Heart right ventricle (tissue), 16 donors: Measurements from ENCODE around the gene KANSL1. TPM values are rescaled to one million over a fixed set of nuclear protein-coding genes. Genes with fewer than 3 reads are reported as not detected.

Experiments
- ATAC-seq, 8 donors: fragments of 200-7000 bp; cut with Tn5 transposase; one replicate each; pipeline ENCODE4 v1.9.1; 2020; ENCODE audit warnings: mild to moderate bottlenecking in 8 of 8, moderate library complexity in 8 of 8, moderate number of reproducible peaks in 1 of 8
- DNase-seq, 2 donors: peaks; one replicate each; pipeline ENCODE4 v3.0.0-alpha.2; 2020
- H3K27ac ChIP-seq, 10 donors: fragments of 200-600 bp; sonication (generic) in 2 of 10; one replicate each; pipeline versions ENCODE4 v1.5.0 to v1.8.0; 2020 to 2022; ENCODE audit warnings: mild to moderate bottlenecking in 3 of 10
- H3K27me3 ChIP-seq, 7 donors: fragments of 200-600 bp; one replicate each; pipeline ENCODE4 v1.8.0; 2021 to 2022; ENCODE audit warnings: mild to moderate bottlenecking in 2 of 7
- H3K36me3 ChIP-seq, 9 donors: fragments of 200-600 bp; sonication (generic) in 1 of 9; one replicate each; pipeline versions ENCODE4 v1.5.0 to v1.8.0; 2020 to 2022; ENCODE audit warnings: mild to moderate bottlenecking in 2 of 9
- H3K4me1 ChIP-seq, 9 donors: fragments of 200-600 bp; sonication (generic) in 1 of 9; one replicate each; pipeline versions ENCODE4 v1.5.0 to v1.8.0; 2020 to 2022; ENCODE audit warnings: mild to moderate bottlenecking in 4 of 9
- H3K4me3 ChIP-seq, 10 donors: fragments of 200-600 bp; sonication (generic) in 2 of 10; one replicate each; pipeline versions ENCODE4 v1.5.0 to v1.8.0; 2020 to 2022; ENCODE audit warnings: mild to moderate bottlenecking in 7 of 10, moderate library complexity in 2 of 10
- H3K9me3 ChIP-seq, 11 donors: fragments of 200-600 bp in 10 of 11; sonication (generic) in 2 of 11; one replicate each; pipeline versions ENCODE4 v1.5.0 to v1.8.0; 2013 to 2022; ENCODE audit warnings: mild to moderate bottlenecking in 2 of 11, control low read depth in 1 of 11, moderate library complexity in 1 of 11
- CTCF ChIP-seq, 9 donors: fragments of 200-600 bp; sonication (generic) in 2 of 9; IDR thresholded peaks; one replicate each; pipeline versions ENCODE4 v1.5.0 to v1.8.0; 2021 to 2022; ENCODE audit warnings: antibody characterized with exemption in 9 of 9, mild to moderate bottlenecking in 5 of 9, moderate library complexity in 1 of 9
- WGBS, 2 donors: extraction: QIAGEN DNeasy Blood & Tissue Kit; methylation state at CpG; one replicate each; pipeline ENCODE4 v1.1.7; 2013; ENCODE audit warnings: inconsistent platforms in 1 of 2; 5-methylcytosine and 5-hydroxymethylcytosine counted together
- intact Hi-C, 10 donors: fragments of 100-400 bp; cut with DNase I; formaldehyde crosslinking; loops; one replicate each; pipeline versions ENCODE4 v1.11.1 to v1.14.2; 2022
- polyA plus RNA-seq, 2 donors: library from polyadenylated mRNA; stranded (reverse); fragments of 200-250 nt; gene quantifications; one replicate each; pipeline ENCODE4 v1.2.3, GENCODE V29; 2013
- total RNA-seq, 10 donors: library from RNA; stranded (reverse); fragmentation: NEBNext Ultra II Directional in 3 of 10; extraction: Animal tissue kit (Norgen Biotek cat#: 25700) in 3 of 10; gene quantifications; one replicate each; pipeline versions ENCODE4 v1.2.1 to v1.2.4, GENCODE V29; 2021 to 2023
- donor health status: Arrhythmogenic right ventricular cardiomyopathy.
- donor health status: ischemic (EF 13 %, LVEDD 7.1; RV severe dilation, severe dysfunction).
- donor health status: healthy with polysubstance abuse.
- donor health status: DM: no; HTN: yes; CAD: no.
- donor health status: DM: no; HTN: no; CAD: no.
- donor health status: ischemic (EF 25% LVEDD 6.9; RV normal size, moderate dysfunction).
- donor health status: ischemic (EF 25% LVEDD 5.7; RV mildly dilated, moderate dysfunction).
- donor health status: healthy.
- donor health status: DM: yes; HTN: yes; CAD: no.
- donor health status: Ischemic cardiomyopathy.
- donor health status: ischemic (EF 35%, LVEDD 5.7; RV mildly dilated, moderate dysfunction).
- donor health status: nonischemic (EF 11% LVEDD 7.7; RV severe dilation, severe dysfunction).
- donor health status: DM: yes; HTN: yes; CAD: no.
- donor health status: PGD.
- donor health status: ischemic (EF 29% LVEDD 5.4; RV normal size, mild dysfunction).
- donor health status: nonischemic (EF 23%, LVEDD 6.1; RV moderate dilation, normal function).

Gene KANSL1
- total and polyA plus RNA-seq, 12 donors = 8.2 to 52.5 (median 41.1) TPM

- ATAC-seq (no peak), DNase-seq (no peak)
- peaks cover 0 to 47% (median 0%) of the 10 kb centered on the region in 9 donors for H3K36me3 ChIP-seq
- H3K27me3 ChIP-seq = no peaks in the 10 kb centered on the region
- H3K9me3 ChIP-seq = no peaks in the 10 kb centered on the region
- no peak overlapping the region for H3K4me3 ChIP-seq
- WGBS, 2 donors = 48 to 54% methylated on average over 4 of the region's 4 CpGs
- no peak for TF ChIP-seq CTCF (IDR thresholded peaks at IDR 0.05)
- intact Hi-C loops = no loop called here
- H3K4me1 ChIP-seq = peaks cover 0 to 56% (median 28%) of the 10 kb centered on the region in 9 donors
- H3K27ac ChIP-seq = no peak overlapping the region
These were observed 114.6 kb downstream of the KANSL1 start for GRCh38 chr17:46078675-46079074.

- H3K9me3 ChIP-seq = no peaks in the 10 kb centered on the region
- ATAC-seq (no peak), DNase-seq (no peak)
- H3K36me3 ChIP-seq = peaks cover 0 to 25% (median 0%) of the 10 kb centered on the region in 9 donors
- H3K4me1 ChIP-seq = peaks cover 0 to 47% (median 18%) of the 10 kb centered on the region in 9 donors
- WGBS, 2 donors = 97 to 100% methylated on average over 1 of the region's 1 CpG
- no peak for TF ChIP-seq CTCF (IDR thresholded peaks at IDR 0.05)
- no peaks in the 10 kb centered on the region for H3K27me3 ChIP-seq
- no peak overlapping the region for H3K4me3 ChIP-seq
- H3K27ac ChIP-seq = no peak overlapping the region
- intact Hi-C loops = no loop called here
These were observed 118.7 kb downstream of the KANSL1 start for GRCh38 chr17:46074540-46074939.

GRCh38 chr17:46072998-46073397, 120.2 kb downstream of the KANSL1 start:
- Histone ChIP-seq H3K4me1 (peaks cover 0 to 37% (median 17%) of the 10 kb centered on the region in 9 donors), H3K27me3 (no peaks in the 10 kb centered on the region), H3K36me3 (peaks cover 0 to 22% (median 0%) of the 10 kb centered on the region in 9 donors), H3K27ac (no peak overlapping the region), H3K4me3 (no peak overlapping the region), H3K9me3 (no peaks in the 10 kb centered on the region)
- TF ChIP-seq CTCF (IDR thresholded peaks at IDR 0.05) = no peak
- intact Hi-C loops = no loop called here
- 89 to 90% methylated on average over 1 of the region's 1 CpG for WGBS, 2 donors
- no peak for DNase-seq
- ATAC-seq = no peak

DNA sequence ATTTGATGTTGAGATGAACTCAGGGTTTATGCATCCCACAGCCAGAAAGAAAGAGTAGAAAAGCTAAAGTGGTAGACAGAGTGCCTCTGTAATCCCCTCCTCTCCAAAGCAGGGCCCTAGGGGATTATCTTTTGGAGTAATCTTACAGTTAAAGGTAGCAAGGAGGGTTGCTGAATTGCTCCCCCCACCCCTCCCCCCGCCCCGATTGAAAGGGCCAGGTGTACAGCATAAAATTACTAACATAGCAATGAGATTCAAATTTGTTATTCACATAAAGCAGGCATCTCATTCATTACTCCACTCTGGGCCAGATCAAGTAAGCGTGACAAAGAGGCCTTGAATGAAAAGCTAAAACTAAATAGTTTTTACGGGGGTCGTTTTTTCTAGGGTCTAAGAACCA, 121.4 kb downstream of the KANSL1 start:
- Histone ChIP-seq H3K27ac (no peak overlapping the region), H3K9me3 (no peaks in the 10 kb centered on the region), H3K36me3 (peaks cover 0 to 30% (median 2%) of the 10 kb centered on the region in 9 donors), H3K4me1 (peaks cover 0 to 37% (median 17%) of the 10 kb centered on the region in 9 donors), H3K4me3 (no peak overlapping the region), H3K27me3 (no peaks in the 10 kb centered on the region)
- WGBS, 2 donors = 87 to 91% methylated on average over 5 of the region's 5 CpGs
- no peak for DNase-seq
- no peak for TF ChIP-seq CTCF (IDR thresholded peaks at IDR 0.05)
- no peak for ATAC-seq
- intact Hi-C loops = no loop called here
